ENCODE results near the gene CDC6. TPM values are rescaled to one million over a fixed set of nuclear protein-coding genes. Genes with fewer than 3 reads are reported as not detected.
A peak's percentile ranks its signal among the peaks of the same experiment; 100 is the strongest.

Gene CDC6
- total RNA-seq, 6 experiments from 2014 or later = 0.42 to 9.1 (median 3.1) TPM

GRCh38 chr17:40340880-40341807 is 53.5 kb downstream of the CDC6 start:
- peaks cover 0 to 47% (median 16%) of the 10 kb centered on the region in 4 donors for H3K4me1 ChIP-seq
- 0% methylated on average over 9 of the region's 55 CpGs for WGBS (ENCODE audit: insufficient coverage, low coverage, low lambda C conversion rate, missing lambda C conversion rate)
- H3K27me3 ChIP-seq = no peaks in the 10 kb centered on the region
- peak overlapping the region; percentile 83 to 97 (median 92) for H3K27ac ChIP-seq
- TF ChIP-seq CTCF (IDR thresholded peaks at IDR 0.05) = peak in 2 of 4 donors; percentile 24 to 36
- peak; percentile 78 for TF ChIP-seq POLR2A (IDR thresholded peaks at IDR 0.05)
- peak overlapping the region; percentile 85 to 95 (median 92) for H3K4me3 ChIP-seq
- no peaks in the 10 kb centered on the region for H3K9me3 ChIP-seq
- intact Hi-C loops (cut with DNase I) = no loop called here
- peak; percentile 58 to 73 (median 64) for ATAC-seq
- no peaks in the 10 kb centered on the region for H3K36me3 ChIP-seq
- peak; percentile 95 to 97 (median 95) for DNase-seq

DNA sequence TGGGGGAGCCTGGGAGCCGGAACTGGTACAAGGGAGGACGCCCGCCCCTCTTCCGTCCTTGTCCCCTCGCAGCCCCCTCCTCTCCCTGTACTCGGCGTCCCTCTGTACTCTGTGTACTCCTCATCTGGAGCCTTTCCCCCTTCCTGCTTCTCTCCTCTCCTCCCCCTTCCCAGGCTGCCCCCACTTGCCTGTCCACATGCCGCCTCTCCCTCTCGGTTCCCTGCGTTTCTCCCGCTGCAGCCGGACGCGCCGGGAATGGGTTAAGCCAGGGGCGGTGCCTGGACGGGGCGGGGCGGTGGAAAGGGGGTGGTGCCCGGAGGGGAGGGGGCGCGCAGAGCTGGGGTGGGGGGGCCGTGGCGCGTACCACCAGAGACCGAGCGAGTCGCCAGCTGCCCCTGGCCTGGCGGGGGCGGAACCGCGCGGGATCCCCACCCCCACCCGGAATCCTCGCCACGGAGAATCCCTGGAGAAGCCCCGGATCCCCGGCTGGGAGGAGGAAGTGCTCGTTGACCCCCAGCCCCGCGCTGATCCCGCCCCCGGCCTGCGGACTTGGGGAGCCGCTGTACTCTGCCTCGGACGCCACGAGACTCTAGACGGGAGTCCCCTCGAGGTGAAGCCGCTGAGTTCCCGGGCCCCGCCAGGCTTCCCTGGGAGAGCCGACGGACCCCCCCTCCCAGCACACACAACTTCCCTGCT is 54.3 kb downstream of the CDC6 start:
- no peak for TF ChIP-seq CTCF (IDR thresholded peaks at IDR 0.05)
- intact Hi-C loops (cut with DNase I) = no loop called here
- WGBS (ENCODE audit: insufficient coverage, low coverage, low lambda C conversion rate, missing lambda C conversion rate) = 1% methylated on average over 15 of the region's 55 CpGs

GRCh38 chr17:40342504-40343218 is 55.0 kb downstream of the CDC6 start:
- no peak for ATAC-seq
- DNase-seq = no peak
- H3K9me3 ChIP-seq = no peaks in the 10 kb centered on the region
- H3K36me3 ChIP-seq = no peaks in the 10 kb centered on the region
- 17% methylated on average over 11 of the region's 38 CpGs for WGBS (ENCODE audit: insufficient coverage, low coverage, low lambda C conversion rate, missing lambda C conversion rate)
- H3K4me1 ChIP-seq = peaks cover 0 to 60% (median 23%) of the 10 kb centered on the region in 4 donors
- H3K27me3 ChIP-seq = no peaks in the 10 kb centered on the region
- peak overlapping the region; percentile 83 to 97 (median 92) for H3K27ac ChIP-seq
- TF ChIP-seq CTCF (IDR thresholded peaks at IDR 0.05) (no peak), POLR2A (IDR thresholded peaks at IDR 0.05) (peak; percentile 6)
- H3K4me3 ChIP-seq = peak overlapping the region; percentile 85 to 95 (median 92)
- intact Hi-C loops (cut with DNase I) = no loop called here

More for the DNA sequence above, 54.3 kb downstream of the CDC6 start:
- Histone ChIP-seq H3K27ac (peak overlapping the region; percentile 83 to 97 (median 92)), H3K4me1 (peaks cover 0 to 53% (median 19%) of the 10 kb centered on the region in 4 donors), H3K4me3 (peak overlapping the region; percentile 85 to 95 (median 92)), H3K9me3 (no peaks in the 10 kb centered on the region), H3K36me3 (no peaks in the 10 kb centered on the region), H3K27me3 (no peaks in the 10 kb centered on the region)
- ATAC-seq = peak; percentile 59 to 73 (median 66)
- peak; percentile 93 for DNase-seq

All from right lobe of liver (tissue), 6 donors.